SK-N-MC (cell line): ENCODE measurements around the gene CDKN1A.

Experiments
- EZH2 ChIP-seq: fragments of 200-600 bp; sonication (generic); IDR thresholded peaks from one replicate; pipeline ENCODE4 v1.6.1; 2017; ENCODE audit warnings: antibody characterized with exemption
- POLR2AphosphoS5 ChIP-seq: IDR thresholded peaks from 2 replicates; pipeline ENCODE4 v1.6.1; 2012; ENCODE audit warnings: mild to moderate bottlenecking, low read depth, low read length, borderline replicate concordance

DNA sequence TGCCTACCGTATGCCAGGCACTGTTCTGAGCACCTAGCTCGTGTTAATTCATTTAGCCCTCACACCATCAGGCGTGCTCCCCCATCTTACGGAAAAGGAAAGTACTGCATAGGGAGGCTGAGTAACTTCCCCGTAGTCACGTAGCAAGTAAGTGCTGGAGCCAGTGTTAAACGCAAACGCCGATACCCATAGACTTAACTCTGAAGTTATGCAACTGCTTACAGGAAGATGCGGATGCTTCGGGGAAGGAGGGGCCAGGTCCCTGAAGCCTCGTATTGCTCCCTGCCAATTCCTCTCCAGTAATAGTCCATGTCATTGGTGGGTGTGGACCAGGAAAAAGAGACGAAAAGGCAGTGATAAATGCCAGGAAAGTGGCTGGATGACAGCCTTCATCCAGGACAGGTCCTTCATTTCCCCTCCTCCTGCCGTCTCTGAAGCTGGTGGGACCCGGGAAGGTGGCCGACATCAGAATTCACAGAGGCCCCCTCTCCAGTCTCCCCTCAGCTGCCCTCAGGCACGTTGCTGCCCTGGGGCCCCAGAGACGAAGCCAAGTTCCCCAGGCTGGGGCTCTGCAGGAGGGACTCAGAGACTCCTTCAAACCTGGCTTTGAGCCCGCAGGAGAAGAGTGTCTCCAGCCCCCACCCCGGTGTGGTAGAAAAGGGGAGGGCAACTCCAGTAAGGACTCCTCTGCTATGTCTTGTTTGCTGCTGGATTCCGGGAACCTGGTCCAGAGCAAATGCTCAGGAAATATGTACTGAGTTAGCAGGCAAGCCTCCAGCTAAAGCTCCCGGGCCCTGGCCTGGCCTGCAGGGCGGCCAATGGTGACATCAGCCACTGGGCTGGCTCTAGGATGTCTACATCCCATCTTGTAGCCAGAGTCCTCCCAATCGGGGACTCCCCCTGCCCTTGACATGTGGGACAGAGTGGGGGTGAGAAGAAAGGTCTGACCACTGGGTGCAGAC is 56.9 kb downstream of the CDKN1A start:
- no peak for TF ChIP-seq POLR2AphosphoS5
- no peak for TF ChIP-seq EZH2
